ENCODE measurements around the gene SLC23A2. TPM values are rescaled to one million over a fixed set of nuclear protein-coding genes. Genes with fewer than 3 reads are reported as not detected.

Gene SLC23A2
- polyA plus RNA-seq, 1 of the 3 experiments (the other 2 are of a cell fraction), result 14.0 TPM

DNA sequence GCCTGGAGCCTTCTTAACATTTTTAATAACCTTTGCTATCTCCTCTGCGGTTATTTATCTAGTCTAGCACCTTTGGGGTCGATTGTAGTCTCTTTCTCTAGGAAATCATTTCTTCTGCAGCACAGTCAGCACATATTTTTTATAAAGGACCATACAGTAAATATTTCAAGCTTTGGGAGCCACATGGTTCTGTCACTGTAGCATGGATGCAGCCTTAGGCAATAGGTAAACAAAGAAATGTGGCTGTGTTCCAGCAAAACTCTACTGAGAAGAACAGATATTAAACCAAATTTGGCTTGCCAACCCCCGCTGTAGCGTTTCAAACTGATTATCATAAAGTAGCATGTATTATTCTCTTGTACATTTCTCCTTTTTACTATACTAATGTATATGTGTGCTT is 95.7 kb downstream of the SLC23A2 start:
- WGBS (ENCODE audit: low lambda C conversion rate), result 72% methylated on average over 4 of the region's 4 CpGs
- Histone ChIP-seq H3K79me2 (ENCODE audit: insufficient read depth) (no peaks in the 10 kb centered on the region), H4K20me1 (ENCODE audit: insufficient read depth) (no peaks in the 10 kb centered on the region), H3K27ac (ENCODE audit: low read depth in 2 of 2, low read length in 1 of 2) (no peak overlapping the region), H3F3A (replicated peaks; ENCODE audit: insufficient read depth) (peaks cover 6% of the 10 kb centered on the region), H3K9me2 (no peaks in the 10 kb centered on the region), H2AFZ (ENCODE audit: low read depth) (no peak overlapping the region), H3K4me3 (ENCODE audit: low read depth in 2 of 2, low read length in 1 of 2) (no peak overlapping the region), H3K9ac (no peak overlapping the region), H3K4me2 (no peak overlapping the region), H3K9me3 (no peaks in the 10 kb centered on the region), H3K36me3 (replicated peaks in 1 of 2; ENCODE audit: control insufficient read depth in 1 of 2, insufficient read depth in 2 of 2, low read length in 1 of 2) (peaks cover 0 to 13% of the 10 kb centered on the region in 2 experiments), H3K4me1 (ENCODE audit: control insufficient read depth in 1 of 2, insufficient read depth in 2 of 2, low read depth in 1 of 2, low read length in 1 of 2) (peaks cover 0 to 6% of the 10 kb centered on the region in 2 experiments; a peak in 1 of 4 replicates), H3K27me3 (ENCODE audit: insufficient read depth) (no peaks in the 10 kb centered on the region)
- POLR2A ChIA-PET, result no interaction called here
- CTCF ChIA-PET, result interaction anchor here (1.5 kb wide), 1 partner anchor 196 kb away, joined by 4 read pairs; no protein-coding TSS in a partner anchor
- no peak for DNase-seq
- TF ChIP-seq ELF1 (IDR thresholded peaks at IDR 0.05) (no peak), TCF12 (IDR thresholded peaks at IDR 0.05) (no peak), MXI1 (IDR thresholded peaks at IDR 0.05; ENCODE audit: low read depth, low read length) (peak; percentile 83; the same call in 1 of the 2 replicates)

DNA sequence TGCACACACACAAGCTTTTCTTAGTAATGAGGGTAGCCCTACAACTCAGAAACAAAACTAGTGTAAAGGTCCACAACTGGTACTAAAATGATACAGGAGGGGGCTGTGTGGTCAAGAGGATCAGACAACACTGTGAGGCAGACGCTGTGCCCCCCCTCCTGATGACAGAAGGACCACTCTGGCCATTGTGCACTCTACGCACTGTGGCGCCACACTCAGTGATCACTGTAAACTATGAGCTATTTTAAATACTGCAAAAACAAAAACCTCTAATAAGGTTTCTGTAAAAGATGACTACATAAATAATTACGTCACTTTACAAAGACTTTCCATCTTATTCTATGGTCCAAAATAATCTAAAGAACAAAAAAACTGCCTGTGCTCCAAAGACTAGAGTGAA is 96.1 kb downstream of the SLC23A2 start:
- H3F3A ChIP-seq (replicated peaks; ENCODE audit: insufficient read depth), result peaks cover 6% of the 10 kb centered on the region
- H3K9me2 ChIP-seq, result no peaks in the 10 kb centered on the region
- ChIA-PET CTCF (no interaction called here), POLR2A (no interaction called here)
- no peaks in the 10 kb centered on the region for H4K20me1 ChIP-seq (ENCODE audit: insufficient read depth)
- TF ChIP-seq FOSL2 (IDR thresholded peaks at IDR 0.05; ENCODE audit: borderline replicate concordance, low read depth) (no peak), TAF1 (IDR thresholded peaks at IDR 0.05; ENCODE audit: borderline replicate concordance, low read depth, low read length) (no peak), RAD21 (IDR thresholded peaks at IDR 0.05; ENCODE audit: low read length) (no peak), ELF1 (IDR thresholded peaks at IDR 0.05) (no peak)
- H3K36me3 ChIP-seq (replicated peaks in 1 of 2; ENCODE audit: control insufficient read depth in 1 of 2, insufficient read depth in 2 of 2, low read length in 1 of 2), result peaks cover 0 to 13% of the 10 kb centered on the region in 2 experiments
- no peaks in the 10 kb centered on the region for H3K9me3 ChIP-seq
- no peak overlapping the region for H3K27ac ChIP-seq (ENCODE audit: low read depth in 2 of 2, low read length in 1 of 2)
- no peak overlapping the region for H3K4me2 ChIP-seq
- no peaks in the 10 kb centered on the region for H3K27me3 ChIP-seq (ENCODE audit: insufficient read depth)
- H2AFZ ChIP-seq (ENCODE audit: low read depth), result no peak overlapping the region
- no peak overlapping the region for H3K9ac ChIP-seq
- H3K4me1 ChIP-seq (ENCODE audit: control insufficient read depth in 1 of 2, insufficient read depth in 2 of 2, low read depth in 1 of 2, low read length in 1 of 2), result peaks cover 0 to 6% of the 10 kb centered on the region in 2 experiments; a peak in 1 of 4 replicates
- no peak for DNase-seq
- no peaks in the 10 kb centered on the region for H3K79me2 ChIP-seq (ENCODE audit: insufficient read depth)
- 91% methylated on average over 4 of the region's 4 CpGs for WGBS (ENCODE audit: low lambda C conversion rate)
- no peak overlapping the region for H3K4me3 ChIP-seq (ENCODE audit: low read depth in 2 of 2, low read length in 1 of 2)

DNA sequence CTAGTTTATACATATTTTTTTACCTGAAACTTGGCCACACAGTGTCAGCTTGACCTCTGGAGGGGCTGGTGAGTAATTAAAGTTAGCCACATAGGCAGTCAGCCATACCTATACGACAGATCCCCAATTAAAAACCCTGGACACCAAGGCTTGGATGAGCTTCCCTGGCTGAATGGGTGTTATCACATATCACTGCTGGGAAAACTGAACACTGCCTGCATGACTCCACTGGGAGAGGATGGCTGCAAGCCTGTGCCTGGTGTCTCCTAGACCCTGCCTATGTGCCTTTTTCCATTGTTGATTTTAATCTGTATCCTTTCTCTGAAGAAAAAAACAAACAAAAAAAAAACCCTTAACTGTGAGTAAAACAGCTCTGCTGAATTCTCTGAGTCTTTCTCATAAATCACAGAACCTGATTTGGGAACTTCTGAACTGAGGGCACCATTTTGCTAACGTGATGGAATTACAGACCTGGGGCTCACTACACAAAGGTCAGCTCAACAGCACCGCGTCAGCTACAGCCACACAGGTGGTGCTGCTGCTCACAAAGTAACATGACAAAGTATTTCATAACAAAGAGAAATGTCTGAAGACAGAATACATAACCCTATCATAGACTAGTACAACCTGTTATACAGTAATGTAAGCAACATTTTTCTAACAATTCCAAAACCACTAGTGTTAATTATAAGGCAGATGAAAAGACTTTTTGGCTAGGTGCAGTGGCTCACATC is 97.0 kb downstream of the SLC23A2 start:
- no peak overlapping the region for H3K4me2 ChIP-seq
- no peak overlapping the region for H3K4me3 ChIP-seq (ENCODE audit: low read depth in 2 of 2, low read length in 1 of 2)
- H3K27me3 ChIP-seq (ENCODE audit: insufficient read depth), result no peaks in the 10 kb centered on the region
- H3K36me3 ChIP-seq (replicated peaks in 1 of 2; ENCODE audit: control insufficient read depth in 1 of 2, insufficient read depth in 2 of 2, low read length in 1 of 2), result peaks cover 0 to 13% of the 10 kb centered on the region in 2 experiments
- no peak overlapping the region for H2AFZ ChIP-seq (ENCODE audit: low read depth)
- H3K4me1 ChIP-seq (ENCODE audit: control insufficient read depth in 1 of 2, insufficient read depth in 2 of 2, low read depth in 1 of 2, low read length in 1 of 2), result peaks cover 0 to 6% of the 10 kb centered on the region in 2 experiments; a peak in 1 of 4 replicates
- no peaks in the 10 kb centered on the region for H3K9me3 ChIP-seq
- ChIA-PET POLR2A (no interaction called here), CTCF (interaction anchor here (0.9 kb wide), 1 partner anchor 13 kb away, joined by 3 read pairs; no protein-coding TSS in a partner anchor)
- no peaks in the 10 kb centered on the region for H3K79me2 ChIP-seq (ENCODE audit: insufficient read depth)
- H3K9ac ChIP-seq, result no peak overlapping the region
- peaks cover 6% of the 10 kb centered on the region for H3F3A ChIP-seq (replicated peaks; ENCODE audit: insufficient read depth)
- H4K20me1 ChIP-seq (ENCODE audit: insufficient read depth), result no peaks in the 10 kb centered on the region
- no peaks in the 10 kb centered on the region for H3K9me2 ChIP-seq
- WGBS (ENCODE audit: low lambda C conversion rate), result 95% methylated on average over 4 of the region's 4 CpGs
- DNase-seq, result no peak
- H3K27ac ChIP-seq (ENCODE audit: low read depth in 2 of 2, low read length in 1 of 2), result no peak overlapping the region
- TF ChIP-seq CHD2 (IDR thresholded peaks at IDR 0.05; ENCODE audit: low read length, partially characterized antibody) (no peak), EZH2phosphoT487 (IDR thresholded peaks at IDR 0.05; ENCODE audit: borderline replicate concordance, low read depth) (no peak), POLR2AphosphoS5 (IDR thresholded peaks at IDR 0.05; ENCODE audit: low read depth, low read length) (no peak), NFIC (IDR thresholded peaks at IDR 0.05; ENCODE audit: borderline replicate concordance) (no peak), RFX5 (IDR thresholded peaks at IDR 0.05; ENCODE audit: low read length) (no peak), TCF12 (IDR thresholded peaks at IDR 0.05) (no peak), GATA2 (CRISPR knock-in tag; IDR thresholded peaks at IDR 0.05) (no peak), FOXJ3 (CRISPR knock-in tag; IDR thresholded peaks at IDR 0.05) (no peak)
- TF ChIP-seq, protein P1, sequence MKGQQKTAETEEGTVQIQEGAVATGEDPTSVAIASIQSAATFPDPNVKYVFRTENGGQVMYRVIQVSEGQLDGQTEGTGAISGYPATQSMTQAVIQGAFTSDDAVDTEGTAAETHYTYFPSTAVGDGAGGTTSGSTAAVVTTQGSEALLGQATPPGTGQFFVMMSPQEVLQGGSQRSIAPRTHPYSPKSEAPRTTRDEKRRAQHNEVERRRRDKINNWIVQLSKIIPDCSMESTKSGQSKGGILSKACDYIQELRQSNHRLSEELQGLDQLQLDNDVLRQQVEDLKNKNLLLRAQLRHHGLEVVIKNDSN (IDR thresholded peaks at IDR 0.05; ENCODE audit: borderline replicate concordance, low read depth), result no peak
- TF ChIP-seq, protein P2, sequence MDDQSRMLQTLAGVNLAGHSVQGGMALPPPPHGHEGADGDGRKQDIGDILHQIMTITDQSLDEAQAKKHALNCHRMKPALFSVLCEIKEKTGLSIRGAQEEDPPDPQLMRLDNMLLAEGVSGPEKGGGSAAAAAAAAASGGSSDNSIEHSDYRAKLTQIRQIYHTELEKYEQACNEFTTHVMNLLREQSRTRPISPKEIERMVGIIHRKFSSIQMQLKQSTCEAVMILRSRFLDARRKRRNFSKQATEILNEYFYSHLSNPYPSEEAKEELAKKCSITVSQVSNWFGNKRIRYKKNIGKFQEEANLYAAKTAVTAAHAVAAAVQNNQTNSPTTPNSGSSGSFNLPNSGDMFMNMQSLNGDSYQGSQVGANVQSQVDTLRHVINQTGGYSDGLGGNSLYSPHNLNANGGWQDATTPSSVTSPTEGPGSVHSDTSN (IDR thresholded peaks at IDR 0.05), result no peak
- TF ChIP-seq, protein P3, sequence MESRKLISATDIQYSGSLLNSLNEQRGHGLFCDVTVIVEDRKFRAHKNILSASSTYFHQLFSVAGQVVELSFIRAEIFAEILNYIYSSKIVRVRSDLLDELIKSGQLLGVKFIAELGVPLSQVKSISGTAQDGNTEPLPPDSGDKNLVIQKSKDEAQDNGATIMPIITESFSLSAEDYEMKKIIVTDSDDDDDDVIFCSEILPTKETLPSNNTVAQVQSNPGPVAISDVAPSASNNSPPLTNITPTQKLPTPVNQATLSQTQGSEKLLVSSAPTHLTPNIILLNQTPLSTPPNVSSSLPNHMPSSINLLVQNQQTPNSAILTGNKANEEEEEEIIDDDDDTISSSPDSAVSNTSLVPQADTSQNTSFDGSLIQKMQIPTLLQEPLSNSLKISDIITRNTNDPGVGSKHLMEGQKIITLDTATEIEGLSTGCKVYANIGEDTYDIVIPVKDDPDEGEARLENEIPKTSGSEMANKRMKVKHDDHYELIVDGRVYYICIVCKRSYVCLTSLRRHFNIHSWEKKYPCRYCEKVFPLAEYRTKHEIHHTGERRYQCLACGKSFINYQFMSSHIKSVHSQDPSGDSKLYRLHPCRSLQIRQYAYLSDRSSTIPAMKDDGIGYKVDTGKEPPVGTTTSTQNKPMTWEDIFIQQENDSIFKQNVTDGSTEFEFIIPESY (IDR thresholded peaks at IDR 0.05; ENCODE audit: borderline replicate concordance, low read depth), result no peak
- TF ChIP-seq, protein P4, sequence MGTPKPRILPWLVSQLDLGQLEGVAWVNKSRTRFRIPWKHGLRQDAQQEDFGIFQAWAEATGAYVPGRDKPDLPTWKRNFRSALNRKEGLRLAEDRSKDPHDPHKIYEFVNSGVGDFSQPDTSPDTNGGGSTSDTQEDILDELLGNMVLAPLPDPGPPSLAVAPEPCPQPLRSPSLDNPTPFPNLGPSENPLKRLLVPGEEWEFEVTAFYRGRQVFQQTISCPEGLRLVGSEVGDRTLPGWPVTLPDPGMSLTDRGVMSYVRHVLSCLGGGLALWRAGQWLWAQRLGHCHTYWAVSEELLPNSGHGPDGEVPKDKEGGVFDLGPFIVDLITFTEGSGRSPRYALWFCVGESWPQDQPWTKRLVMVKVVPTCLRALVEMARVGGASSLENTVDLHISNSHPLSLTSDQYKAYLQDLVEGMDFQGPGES (IDR thresholded peaks at IDR 0.05; ENCODE audit: low read depth, low read length), result no peak
